ENCODE data around the gene SLCO2B1. TPM values are rescaled to one million over a fixed set of nuclear protein-coding genes. Genes with fewer than 3 reads are reported as not detected.

The SLCO2B1 gene
- total RNA-seq, 2 donors from 2014 or later: 9.5 to 24.6 TPM

DNA sequence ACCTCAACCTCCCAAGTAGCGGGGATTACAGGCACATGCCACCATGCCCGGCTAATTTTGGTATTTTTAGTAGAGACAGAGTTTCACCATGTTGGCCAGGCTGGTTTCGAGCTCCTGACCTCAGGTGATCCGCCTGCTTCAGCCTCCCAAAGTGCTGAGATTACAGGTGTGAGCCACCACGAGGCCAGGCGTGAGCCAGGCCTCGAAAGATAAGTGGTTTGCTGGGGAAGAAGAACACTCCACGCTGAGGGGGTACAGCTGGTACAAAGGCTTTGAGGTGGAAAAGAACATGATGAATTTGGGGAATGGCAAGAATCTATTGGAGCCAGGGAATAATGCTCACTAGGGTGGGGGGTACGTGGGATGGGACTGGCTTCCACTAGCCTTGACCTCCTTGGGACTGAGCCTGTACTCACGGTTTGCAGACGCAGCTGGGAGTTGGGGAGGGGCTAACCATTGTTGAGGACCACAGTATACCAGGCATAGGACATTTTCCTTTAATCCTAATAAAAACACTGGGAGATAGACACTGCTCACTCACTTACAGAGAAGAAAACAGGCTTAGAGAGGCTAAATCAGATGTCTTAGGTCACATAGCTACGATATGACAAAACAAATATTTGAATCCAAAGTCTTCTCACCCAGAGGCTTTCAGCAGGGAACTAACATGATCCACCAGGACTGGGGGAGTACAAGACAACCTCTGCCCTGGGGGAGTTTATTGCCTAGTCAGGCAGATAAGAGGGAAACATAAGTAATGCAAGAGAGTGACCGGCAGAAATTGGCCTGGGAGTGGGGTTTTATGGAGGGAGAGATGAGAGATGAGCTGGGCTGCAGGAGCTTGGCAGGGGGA, 4.9 kb downstream of the SLCO2B1 start:
- Histone ChIP-seq H3K4me3 (no peak overlapping the region), H3K36me3 (no peaks in the 10 kb centered on the region), H3K4me1 (peaks cover 0 to 66% of the 10 kb centered on the region in 2 donors), H3K9me3 (no peaks in the 10 kb centered on the region), H3K27ac (peak overlapping the region; percentile 29 to 43), H3K27me3 (no peaks in the 10 kb centered on the region)
- TF ChIP-seq, protein P1, sequence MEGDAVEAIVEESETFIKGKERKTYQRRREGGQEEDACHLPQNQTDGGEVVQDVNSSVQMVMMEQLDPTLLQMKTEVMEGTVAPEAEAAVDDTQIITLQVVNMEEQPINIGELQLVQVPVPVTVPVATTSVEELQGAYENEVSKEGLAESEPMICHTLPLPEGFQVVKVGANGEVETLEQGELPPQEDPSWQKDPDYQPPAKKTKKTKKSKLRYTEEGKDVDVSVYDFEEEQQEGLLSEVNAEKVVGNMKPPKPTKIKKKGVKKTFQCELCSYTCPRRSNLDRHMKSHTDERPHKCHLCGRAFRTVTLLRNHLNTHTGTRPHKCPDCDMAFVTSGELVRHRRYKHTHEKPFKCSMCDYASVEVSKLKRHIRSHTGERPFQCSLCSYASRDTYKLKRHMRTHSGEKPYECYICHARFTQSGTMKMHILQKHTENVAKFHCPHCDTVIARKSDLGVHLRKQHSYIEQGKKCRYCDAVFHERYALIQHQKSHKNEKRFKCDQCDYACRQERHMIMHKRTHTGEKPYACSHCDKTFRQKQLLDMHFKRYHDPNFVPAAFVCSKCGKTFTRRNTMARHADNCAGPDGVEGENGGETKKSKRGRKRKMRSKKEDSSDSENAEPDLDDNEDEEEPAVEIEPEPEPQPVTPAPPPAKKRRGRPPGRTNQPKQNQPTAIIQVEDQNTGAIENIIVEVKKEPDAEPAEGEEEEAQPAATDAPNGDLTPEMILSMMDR (IDR thresholded peaks at IDR 0.05): no peak
- DNase-seq (ENCODE audit: low spot score): no peak

- no peak for DNase-seq (ENCODE audit: low spot score)
- Histone ChIP-seq H3K36me3 (no peaks in the 10 kb centered on the region), H3K27me3 (no peaks in the 10 kb centered on the region), H3K4me3 (no peak overlapping the region), H3K27ac (no peak overlapping the region), H3K4me1 (peaks cover 0 to 59% of the 10 kb centered on the region in 2 donors), H3K9me3 (no peaks in the 10 kb centered on the region)
- TF ChIP-seq, protein P1 (IDR thresholded peaks at IDR 0.05): no peak
Measured at GRCh38 chr11:75158241-75158640, 7.3 kb downstream of the SLCO2B1 start.

GRCh38 chr11:75158696-75159150, 7.8 kb downstream of the SLCO2B1 start:
- no peak overlapping the region for H3K27ac ChIP-seq
- H3K36me3 ChIP-seq: no peaks in the 10 kb centered on the region
- peaks cover 0 to 59% of the 10 kb centered on the region in 2 donors for H3K4me1 ChIP-seq
- TF ChIP-seq, protein P1 (IDR thresholded peaks at IDR 0.05): no peak
- H3K27me3 ChIP-seq: no peaks in the 10 kb centered on the region
- H3K9me3 ChIP-seq: no peaks in the 10 kb centered on the region
- DNase-seq (ENCODE audit: low spot score): no peak
- no peak overlapping the region for H3K4me3 ChIP-seq

DNA sequence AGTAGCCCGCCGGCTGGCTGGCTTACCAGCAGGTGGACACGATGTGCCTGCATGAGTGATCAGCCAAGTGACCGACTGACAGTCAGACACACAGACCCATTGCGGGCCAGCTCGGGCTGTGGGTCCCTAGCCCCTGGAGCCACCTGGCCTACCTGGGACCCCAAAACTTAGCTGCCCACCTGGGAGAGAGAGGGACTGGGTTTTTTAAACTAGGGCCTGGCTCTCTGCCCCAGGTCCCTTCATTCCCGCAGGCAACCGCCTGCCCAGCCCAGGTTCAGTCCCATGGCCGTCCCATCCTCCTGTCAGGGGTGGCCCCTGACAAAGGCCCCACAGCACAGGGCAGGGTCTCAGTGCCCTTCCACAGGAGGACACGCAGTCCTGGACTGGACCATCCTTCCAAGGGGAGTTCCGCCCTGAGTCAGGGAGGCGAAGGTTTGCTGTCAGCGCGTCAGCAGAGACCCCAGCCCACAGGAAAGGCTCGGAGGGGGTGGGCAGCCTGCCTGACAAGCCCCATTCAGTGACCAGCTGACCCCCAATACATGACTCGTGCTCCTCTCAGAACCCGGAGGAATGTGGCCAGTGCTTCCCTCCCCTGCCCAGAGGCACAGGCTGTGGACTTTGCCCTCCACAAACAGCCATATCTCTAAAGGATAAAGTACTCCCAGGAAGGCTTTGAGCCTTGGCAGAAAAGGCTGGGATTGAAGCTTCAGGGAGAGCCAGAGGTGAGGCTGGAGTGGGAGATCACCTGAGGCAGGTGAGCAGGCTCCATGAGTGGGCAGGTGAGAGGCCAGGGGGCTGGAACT, 8.4 kb downstream of the SLCO2B1 start:
- no peak overlapping the region for H3K4me3 ChIP-seq
- no peaks in the 10 kb centered on the region for H3K27me3 ChIP-seq
- no peaks in the 10 kb centered on the region for H3K9me3 ChIP-seq
- H3K36me3 ChIP-seq: no peaks in the 10 kb centered on the region
- DNase-seq (ENCODE audit: low spot score): no peak
- peaks cover 0 to 55% of the 10 kb centered on the region in 2 donors for H3K4me1 ChIP-seq
- H3K27ac ChIP-seq: peak overlapping the region; percentile 34 to 62
- TF ChIP-seq, protein P1 (IDR thresholded peaks at IDR 0.05): no peak

- H3K36me3 ChIP-seq: no peaks in the 10 kb centered on the region
- H3K4me3 ChIP-seq: no peak overlapping the region
- H3K4me1 ChIP-seq: peaks cover 0 to 53% of the 10 kb centered on the region in 2 donors
- H3K27ac ChIP-seq: peak overlapping the region; percentile 34 to 62
- H3K9me3 ChIP-seq: no peaks in the 10 kb centered on the region
- no peaks in the 10 kb centered on the region for H3K27me3 ChIP-seq
- no peak for DNase-seq (ENCODE audit: low spot score)
- TF ChIP-seq, protein P1 (IDR thresholded peaks at IDR 0.05): no peak
Measured at GRCh38 chr11:75160220-75160757, 9.4 kb downstream of the SLCO2B1 start.
